NCI-H345 treated with DMSO at 0.1 percent for 48 hours (cell line): ENCODE measurements around the gene KCNAB2.
A peak's percentile ranks its signal among the peaks of the same experiment; 100 is the strongest.

Source experiments
- DNase-seq: peaks from one replicate; lab custom pipeline; 2025; ENCODE audit not compliant: unreplicated experiment; lab: John Stamatoyannopoulos, UW

The KCNAB2 gene

DNA sequence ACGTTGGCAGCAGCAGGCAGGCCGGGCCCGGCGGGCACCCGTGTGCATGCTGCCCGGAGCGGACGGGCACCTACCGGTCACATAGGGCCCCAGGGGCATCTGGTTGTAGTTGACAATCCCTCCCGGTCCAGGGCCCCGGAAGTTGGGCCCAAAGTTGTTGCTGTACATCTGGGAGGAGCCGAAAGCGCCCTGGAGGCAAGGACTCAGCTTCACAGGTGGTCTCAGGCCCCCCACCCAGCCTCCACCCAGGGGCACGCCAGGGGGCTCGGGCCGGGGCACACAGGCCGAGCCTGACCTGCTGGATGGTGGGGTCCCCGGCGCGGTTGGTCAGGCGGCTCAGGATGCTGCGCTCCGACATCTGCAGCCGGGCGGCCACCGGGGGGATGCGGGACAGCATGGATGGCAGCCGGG is 60.6 kb downstream of the KCNAB2 start:
- no peak for DNase-seq

DNA sequence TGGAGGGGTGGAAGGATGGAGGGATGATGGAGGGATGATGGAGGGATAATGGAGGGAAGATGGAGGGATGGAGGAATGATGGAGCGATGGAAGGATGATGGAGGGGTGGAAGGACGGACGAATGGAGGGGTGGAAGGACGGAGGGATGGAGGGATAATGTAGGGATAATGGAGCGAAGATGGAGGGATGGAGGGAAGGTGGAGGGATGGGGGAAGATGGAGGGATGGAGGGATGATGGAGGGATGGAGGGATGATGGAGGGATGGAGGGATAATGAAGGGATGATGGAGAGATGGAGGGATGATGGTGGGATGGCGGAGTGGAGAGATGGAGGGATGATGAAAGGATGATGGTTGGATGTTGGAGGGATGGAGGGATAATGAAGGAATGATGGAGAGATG is 61.3 kb downstream of the KCNAB2 start:
- DNase-seq: no peak

DNA sequence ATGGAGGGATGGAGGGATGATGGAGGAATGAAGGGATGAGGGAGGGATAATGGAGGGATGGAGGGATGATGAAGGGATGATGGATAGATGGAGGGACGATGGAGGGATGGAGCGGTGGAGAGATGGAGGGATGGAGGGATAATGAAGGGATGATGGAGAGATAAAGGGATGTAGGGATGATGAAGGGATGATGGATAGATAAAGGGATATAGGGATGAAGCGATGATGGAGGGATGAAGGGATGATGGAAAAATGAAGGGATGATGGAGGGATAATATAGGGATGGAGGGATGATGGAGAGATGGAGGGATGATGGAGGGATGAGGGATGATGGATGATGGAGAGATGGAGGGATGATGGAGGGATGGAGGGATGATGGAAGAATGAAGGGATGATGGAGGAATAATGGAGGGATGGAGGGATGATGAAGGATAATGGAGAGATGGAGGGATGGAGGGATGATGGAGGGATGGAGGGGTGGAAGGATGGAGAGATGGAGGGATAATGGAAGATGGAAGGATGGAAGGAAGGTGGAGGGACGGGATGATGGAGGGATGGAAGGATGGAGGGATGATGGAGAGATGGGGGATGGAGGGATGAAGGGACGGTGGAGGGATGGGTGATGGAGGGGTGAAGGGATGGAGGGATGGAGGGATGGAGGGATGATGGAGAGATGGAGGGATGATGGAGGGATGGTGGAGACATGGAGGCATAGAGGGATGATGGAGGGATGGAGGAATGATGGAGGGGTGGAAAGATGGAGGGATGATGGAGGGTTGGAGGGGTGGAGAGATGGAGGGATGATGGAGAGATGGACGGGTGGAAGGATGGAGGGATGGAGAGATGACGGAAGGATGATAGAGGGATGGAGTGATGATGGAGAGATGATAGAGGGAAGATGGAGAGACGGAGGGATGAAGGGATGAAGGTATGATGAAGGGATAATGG is 62.0 kb downstream of the KCNAB2 start:
- no peak for DNase-seq

DNA sequence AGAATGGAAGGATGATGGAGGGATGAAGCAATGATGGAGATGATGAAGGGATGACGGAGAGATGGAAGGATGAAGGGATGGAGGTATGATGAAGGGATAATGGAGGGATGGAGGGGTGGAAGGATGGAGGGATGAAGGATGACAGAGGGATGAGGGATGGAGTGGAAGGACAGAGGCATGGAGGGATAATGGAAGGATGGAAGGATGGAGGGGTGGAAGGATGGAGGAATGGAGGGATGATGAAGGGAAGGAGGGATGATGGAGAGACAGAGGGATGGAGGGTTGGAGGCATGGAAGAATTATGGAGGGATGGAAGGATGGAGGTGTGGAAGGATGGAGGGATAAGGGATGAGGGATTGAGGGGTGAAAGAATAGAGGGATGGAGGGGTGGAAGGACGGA is 62.8 kb downstream of the KCNAB2 start:
- no peak for DNase-seq

DNA sequence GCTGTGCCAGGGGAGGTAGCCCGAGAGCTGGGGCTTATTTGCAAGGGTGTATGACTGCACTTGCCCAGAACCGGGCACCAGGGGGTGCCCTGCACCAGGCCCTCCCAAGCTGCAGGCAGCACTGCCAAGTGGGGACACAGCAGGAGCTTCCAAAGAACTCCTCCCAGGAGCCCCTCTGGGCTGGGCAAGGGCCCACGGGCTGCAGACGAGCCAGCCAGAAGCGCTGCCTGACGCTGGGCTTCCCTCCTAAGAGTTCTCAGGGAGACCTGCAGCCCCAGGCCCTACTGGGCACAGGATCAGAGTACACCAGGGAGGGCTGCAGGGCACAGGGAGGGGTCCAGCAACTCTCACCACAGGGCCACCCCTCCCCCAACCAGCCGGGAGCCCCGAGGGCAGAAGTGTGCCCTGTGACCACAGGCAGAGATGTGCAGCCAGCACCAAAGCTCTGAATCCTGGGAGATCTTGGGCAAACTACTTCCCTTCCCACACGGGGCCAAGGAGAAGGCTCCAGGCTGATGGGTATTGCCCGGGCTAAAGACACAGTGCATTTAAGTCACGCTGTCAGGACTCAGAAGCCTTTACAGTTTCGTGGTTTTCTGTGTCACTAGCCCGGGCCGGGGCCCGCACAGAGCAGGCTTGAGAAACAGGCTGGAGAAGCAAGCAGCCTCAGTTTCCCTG is 63.4 kb downstream of the KCNAB2 start:
- DNase-seq: peak; percentile 81

DNA sequence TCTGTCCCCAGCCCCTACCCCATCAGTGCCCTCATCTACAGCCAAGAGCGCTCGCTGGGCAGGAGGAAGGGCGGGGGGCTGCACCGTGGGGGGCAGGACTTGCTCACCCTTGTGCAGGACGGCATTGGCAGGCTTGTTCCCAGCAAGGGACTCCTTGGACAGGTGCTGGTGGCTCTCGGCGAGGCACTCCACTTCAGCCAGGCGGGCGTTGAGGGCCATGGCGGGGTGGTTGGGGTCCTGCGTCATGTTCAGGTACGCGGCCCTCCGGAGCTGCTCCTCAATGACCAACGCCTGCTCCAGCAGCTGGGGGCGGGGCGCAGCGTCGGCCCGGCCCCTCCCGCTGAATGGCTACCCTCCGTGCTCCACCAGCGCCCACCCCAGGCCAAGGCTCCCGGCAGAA is 64.0 kb downstream of the KCNAB2 start:
- DNase-seq: no peak

DNA sequence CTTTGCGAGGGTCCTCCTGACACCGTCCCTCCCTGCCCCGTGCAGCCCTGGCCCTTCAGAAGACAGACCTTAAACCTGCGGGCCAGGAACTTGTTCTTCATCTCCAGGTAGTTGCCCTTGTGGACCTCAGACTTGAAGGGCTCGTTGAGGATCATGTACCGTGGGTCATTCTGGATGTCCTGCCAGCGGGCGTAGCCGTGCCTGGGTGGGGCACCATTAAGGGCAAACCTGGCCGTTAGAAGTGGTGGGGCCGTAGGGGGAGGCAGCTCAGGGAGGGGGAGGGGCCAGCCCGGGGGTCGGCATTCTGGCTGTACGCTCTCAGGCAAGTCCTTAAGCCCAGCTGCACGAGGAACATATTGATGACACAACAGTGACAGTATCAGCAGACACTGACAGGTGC is 64.6 kb downstream of the KCNAB2 start:
- no peak for DNase-seq

DNA sequence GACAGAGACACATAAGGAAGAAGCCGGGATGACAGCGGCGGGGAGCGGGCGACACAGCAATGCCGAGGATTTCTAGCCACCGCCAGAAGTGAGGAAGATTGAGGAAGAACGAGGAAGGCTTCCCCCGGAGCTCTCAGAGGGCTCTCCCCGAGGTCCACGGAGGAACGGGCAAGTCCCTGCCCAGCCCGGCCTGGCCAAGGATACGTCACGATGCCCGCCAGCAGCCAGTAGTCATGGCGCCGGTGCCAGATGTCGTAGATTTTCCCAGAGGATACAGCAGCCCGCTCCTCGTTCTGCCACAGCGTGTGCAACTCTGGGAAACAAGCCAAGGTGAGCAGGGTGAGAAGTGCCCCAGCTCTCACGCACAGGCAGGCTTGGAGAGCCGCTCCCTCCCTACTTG is 65.9 kb downstream of the KCNAB2 start:
- DNase-seq: peak; percentile 91

DNA sequence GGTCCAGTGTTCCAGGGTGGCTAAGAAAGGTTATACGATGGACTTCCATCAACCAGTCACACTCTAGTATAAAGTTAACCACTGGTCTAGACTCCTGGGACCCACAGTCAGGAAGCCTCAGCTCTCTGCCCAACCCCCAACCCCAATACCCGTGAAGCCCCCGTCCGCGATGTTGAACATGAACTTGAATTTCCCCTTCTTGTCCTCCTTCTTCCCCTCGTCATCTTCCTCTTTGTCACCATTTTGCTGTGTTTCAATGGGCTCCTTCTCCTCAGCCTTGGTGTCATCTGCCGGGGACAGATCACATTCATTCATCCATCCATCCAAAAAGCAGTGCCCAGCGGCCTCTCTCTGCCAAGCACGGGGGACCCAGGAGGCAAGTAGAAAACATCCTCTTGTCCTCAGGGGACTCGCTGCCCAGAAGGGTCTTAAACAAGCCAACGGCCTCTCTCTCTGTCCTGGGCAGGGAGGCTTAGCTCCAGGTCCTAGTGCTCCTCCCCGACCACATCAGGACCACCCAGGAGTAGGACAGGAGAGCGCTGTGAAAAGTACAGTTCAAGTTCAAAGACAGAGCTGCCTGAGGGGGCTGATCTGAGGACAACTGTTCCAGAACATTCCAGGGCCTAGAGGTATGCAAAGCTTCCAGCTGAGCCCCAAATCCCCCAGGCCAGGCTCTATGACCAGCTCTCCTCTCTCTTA is 66.5 kb downstream of the KCNAB2 start:
- DNase-seq: no peak

DNA sequence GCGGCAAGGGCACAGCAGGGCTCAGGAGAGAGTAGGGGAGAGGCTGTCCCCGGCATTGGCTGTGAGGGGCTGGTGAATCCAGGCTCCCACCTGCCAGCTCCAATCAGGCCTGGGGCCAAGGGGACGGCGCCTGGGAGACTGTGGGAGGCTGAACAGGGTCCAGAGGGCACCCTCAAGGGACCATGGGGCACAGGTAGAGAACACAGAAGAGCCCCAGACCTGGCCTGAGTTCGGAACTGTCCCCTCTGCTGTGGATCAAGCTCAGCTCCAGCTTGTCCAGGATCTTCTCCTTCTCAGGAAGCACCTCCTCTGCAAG is 67.0 kb downstream of the KCNAB2 start:
- DNase-seq: no peak

DNA sequence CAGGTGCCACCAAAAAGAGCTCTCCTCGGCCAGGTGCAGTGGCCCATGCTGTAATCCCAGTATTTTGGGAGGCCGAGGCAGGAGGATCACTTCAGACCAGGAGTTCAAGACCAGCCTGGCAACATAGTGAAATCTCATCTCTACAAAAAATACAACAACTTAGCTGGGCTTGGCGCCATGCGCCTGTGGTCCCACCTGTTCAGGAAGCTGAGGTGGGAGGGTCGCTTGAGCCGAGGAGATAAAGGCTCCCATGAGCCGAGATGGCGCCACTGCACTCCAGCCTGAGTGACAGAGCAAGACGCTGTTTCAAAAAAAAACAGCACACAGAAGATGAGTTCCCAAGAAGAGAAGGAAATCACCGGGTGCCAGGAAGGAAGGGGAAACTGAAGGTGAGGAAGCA is 67.4 kb downstream of the KCNAB2 start:
- no peak for DNase-seq

DNA sequence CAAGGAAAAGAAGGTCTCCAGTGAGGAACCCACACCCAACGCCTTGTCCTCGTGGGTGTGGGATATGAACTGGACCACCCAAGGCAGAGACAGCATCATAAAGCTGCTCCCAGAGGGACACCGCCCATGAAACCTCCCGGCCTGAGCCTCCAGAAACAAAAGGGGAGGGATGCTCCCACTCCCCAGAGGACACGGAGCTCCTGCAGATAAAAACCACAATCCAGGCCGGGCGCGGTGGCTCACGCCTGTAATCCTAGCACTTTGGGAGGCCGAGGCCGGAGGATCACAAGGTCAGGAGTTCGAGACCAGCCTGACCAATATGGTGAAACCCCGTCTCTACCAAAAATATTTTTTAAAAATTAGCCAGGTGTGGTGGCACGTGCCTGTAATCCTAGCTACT is 68.1 kb downstream of the KCNAB2 start:
- no peak for DNase-seq

DNA sequence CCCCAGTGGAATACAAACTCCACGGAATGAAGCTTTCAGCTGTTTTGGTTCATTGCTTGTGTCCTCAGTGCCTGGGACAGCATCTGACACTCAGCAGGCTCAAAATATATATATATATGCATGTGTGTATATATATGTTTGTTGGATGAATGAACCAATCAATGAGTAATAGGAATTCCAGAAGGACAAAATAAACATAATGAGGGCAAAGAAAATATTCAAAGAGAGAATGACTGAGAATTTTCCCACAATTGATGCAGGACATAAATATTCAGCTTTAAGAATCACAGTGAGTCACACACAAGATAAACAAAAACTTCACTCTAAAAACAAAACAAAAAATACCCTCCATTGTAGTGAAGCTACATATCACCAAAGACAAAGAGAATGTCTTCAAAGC is 70.4 kb downstream of the KCNAB2 start:
- no peak for DNase-seq

DNA sequence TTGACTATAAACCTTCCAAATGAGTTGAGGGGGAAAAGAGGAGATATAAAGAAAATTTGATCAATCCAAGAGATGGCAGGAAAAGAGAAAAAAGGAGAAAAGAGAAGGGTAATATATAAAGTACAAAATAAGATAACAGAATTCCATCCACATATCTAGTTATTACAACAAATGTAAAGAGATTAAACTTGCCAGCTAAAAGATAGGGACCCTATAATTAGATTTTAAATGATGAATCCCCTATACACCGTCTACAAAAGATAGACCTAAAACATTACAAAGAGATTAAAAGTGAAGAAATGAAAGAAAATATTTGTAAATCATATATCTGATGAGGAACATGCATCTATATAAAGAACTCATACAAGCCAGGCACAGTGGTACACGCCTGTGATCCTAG is 71.4 kb downstream of the KCNAB2 start:
- no peak for DNase-seq

DNA sequence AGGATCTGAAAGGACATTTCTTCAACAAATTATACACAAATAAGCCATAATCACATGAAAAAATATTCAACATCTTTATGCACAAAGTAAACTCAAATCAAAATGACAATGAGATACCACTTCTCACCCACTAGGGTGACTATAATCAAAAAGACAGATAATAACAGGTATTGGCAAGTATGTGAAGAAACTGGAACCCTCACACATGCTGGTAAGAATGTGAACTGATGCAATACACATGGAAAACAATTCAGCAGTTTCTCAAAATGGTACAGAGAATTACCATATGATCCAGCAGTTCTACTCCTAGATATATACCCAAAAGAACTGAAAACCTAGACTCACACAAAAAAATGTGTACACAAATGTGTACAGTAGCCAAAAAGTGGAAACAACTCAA is 71.9 kb downstream of the KCNAB2 start:
- DNase-seq: no peak

DNA sequence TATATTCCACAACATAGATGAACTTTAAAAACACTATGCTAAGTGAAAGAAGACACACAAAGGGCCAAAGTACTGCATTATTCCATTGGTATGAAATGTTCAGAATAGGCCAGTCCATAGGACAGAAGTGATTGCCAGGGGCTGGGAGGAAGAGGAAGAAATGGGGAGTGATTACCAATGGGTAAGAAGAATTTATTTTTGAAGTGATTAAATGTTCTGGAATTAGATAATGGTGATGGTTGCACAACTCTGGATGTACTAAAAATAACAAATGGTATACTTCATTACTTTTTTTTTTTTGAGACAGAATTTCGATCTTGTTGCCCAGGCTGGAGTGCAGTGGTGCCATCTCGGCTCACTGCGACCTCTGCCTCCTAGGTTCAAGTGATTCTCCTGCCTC is 72.7 kb downstream of the KCNAB2 start:
- no peak for DNase-seq

DNA sequence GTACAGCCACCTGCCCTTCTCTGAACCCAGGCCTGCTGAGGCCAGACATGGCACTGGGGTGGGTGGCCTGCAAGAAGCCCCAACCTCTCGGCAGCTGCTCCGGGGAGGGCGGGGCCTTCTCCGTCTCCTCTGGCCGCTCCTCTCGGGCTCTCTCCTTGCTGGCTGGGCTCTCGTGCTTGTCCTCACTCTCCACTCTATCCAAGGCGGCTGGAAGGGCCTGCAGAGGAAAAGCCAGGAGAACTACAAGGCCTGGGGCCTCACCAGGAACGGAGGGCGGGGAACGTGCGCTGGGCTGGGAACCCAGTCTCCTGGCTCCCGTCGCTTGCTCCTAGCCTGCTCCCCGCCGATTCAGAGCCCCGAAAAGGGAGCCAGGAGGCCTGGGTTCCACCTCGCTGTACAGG is 75.3 kb downstream of the KCNAB2 start:
- no peak for DNase-seq

DNA sequence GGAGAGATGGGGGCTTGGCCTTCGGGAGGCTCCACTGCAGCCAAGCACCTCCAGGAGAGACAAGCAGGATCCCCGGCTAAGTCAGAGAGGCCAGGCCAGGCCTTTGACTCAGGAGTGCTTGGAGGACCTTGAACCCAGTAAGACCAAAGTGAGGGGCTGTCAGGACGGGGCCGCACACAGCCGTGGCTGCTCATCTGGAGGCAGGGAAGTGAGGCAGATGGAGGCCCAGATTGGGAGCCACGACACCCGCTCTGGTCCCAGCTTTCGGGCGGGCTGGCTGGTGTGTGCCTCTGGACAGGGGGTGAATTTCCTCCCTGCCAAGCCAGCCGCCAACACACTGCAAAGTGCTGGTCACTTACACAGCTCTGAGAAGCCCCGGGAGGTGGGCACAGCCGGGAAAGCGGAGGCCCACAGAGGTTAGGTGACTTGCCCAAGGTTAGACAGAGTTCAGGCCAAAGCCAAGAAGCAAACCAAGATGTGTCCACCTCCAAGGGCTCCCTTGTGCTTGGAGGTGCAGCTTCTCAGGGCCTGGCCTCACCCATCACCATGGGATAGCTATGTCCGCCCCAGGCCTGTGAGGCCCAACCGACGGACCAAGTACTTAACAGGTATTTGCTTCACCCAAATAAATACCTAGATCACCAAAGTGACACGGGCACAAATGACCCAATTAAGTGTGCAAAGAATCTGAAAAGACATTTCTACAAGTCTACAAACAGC is 76.1 kb downstream of the KCNAB2 start:
- no peak for DNase-seq

DNA sequence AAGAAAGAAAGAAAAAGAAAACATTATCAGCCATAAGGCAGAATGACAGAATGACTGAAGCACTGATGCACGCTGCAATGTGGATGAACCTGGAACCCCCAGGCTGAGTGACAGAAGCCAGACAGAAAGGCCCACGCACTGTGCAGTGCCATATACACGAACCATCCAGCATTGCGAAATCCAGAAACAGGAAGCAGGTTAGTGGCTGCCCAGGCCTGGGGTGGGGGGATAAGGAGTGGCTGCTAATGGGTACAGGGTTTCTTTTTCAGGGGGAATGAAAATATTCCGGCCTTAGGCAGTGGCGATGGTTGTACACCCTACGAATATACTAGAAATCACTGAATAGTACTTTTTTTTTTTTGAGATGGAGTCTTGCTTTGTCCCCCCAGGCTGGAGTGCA is 77.4 kb downstream of the KCNAB2 start:
- no peak for DNase-seq

DNA sequence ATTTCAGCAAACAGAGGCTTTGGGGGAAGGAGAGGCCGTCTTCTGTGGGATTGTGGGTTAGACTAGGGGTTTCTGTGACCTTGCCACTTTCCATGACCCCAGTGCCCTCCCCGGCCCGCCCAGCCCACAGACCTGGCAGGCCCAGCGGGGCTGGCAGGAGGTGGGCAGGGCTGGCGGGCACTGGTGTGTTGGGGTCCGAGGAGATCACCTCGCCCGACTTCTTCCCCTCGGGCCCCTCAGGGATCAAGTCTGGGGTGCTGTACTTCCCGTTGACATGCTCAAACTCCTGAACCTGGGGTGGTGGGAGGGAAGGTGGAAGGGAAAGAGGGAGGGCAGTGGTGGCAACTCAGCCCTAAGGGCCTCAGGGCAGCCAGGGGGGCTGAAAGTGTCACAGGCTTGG is 78.1 kb downstream of the KCNAB2 start:
- no peak for DNase-seq

DNA sequence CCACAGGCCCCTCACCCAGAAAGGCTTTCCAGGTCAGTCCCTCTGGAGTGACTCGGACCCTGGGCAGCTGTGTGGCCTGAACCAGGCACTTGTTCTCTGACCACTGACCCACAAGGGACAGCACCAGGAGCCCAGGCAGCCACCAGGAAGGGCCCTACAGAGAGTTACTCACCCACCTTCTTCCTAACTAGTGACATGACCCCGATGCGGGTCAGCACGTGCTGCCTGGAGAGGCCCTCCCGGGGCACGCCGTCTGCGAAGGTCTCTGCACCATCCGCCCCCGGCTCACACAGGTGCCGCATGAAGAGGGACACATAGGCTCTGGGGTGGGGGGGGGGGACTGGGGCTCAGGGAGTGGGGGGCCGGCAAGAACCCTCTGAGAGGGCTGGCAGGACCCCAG is 78.7 kb downstream of the KCNAB2 start:
- no peak for DNase-seq
